Colonic mucosa (tissue), 4 donors: Measurements from ENCODE around the gene RNF217. TPM values are rescaled to one million over a fixed set of nuclear protein-coding genes. Genes with fewer than 3 reads are reported as not detected.

Source experiments
- DNase-seq: peaks from one replicate; pipeline ENCODE4 v3.0.0-alpha.2; 2020
- H3K27ac ChIP-seq: fragments of 200-600 bp; one replicate; pipeline ENCODE4 v1.8.0; 2021
- H3K27me3 ChIP-seq: fragments of 200-600 bp; one replicate; pipeline ENCODE4 v1.8.0; 2021
- H3K36me3 ChIP-seq: fragments of 200-600 bp; one replicate; pipeline ENCODE4 v1.8.0; 2021
- H3K4me1 ChIP-seq: fragments of 200-600 bp; one replicate; pipeline ENCODE4 v1.8.0; 2021; ENCODE audit warnings: mild to moderate bottlenecking
- H3K4me3 ChIP-seq: fragments of 200-600 bp; one replicate; pipeline ENCODE4 v1.8.0; 2021
- H3K9ac ChIP-seq, 2 donors: one replicate each; pipeline ENCODE4 v1.7.0; 2013; ENCODE audit warnings: control low read depth in 2 of 2, low read depth in 2 of 2, low read length in 2 of 2
- H3K9me3 ChIP-seq: fragments of 200-600 bp; one replicate; pipeline ENCODE4 v1.8.0; 2021
- CTCF ChIP-seq: fragments of 200-600 bp; IDR thresholded peaks from one replicate; pipeline ENCODE4 v1.8.0; 2022; ENCODE audit warnings: antibody characterized with exemption, mild to moderate bottlenecking
- intact Hi-C: fragments of 100-400 bp; cut with DNase I; formaldehyde crosslinking; loops from one replicate; pipeline ENCODE4 v1.14.1; 2022
- total RNA-seq, 2 donors: library from RNA; stranded (reverse); fragmentation: NEBNext Ultra II Directional in 1 of 2; extraction: Animal tissue kit (Norgen Biotek cat#: 25700) in 1 of 2; gene quantifications; one replicate each; pipeline ENCODE4 v1.2.1, GENCODE V29; 2021
- donor health status: healthy.
- donor health status: DM: no; HTN: no; CAD: no.
- donor health status: DM: no; HTN: no; CAD: no.

The RNF217 gene
- total RNA-seq, 2 donors from 2014 or later: 9.1 to 20.4 TPM

- Histone ChIP-seq H3K4me3 (no peak overlapping the region), H3K9me3 (no peaks in the 10 kb centered on the region), H3K4me1 (no peaks in the 10 kb centered on the region), H3K27me3 (no peaks in the 10 kb centered on the region), H3K9ac (no peak overlapping the region), H3K27ac (no peak overlapping the region), H3K36me3 (no peaks in the 10 kb centered on the region)
- intact Hi-C loops: no loop called here
- no peak for DNase-seq
- no peak for TF ChIP-seq CTCF
Observed at GRCh38 chr6:125140808-125141207, 178.6 kb downstream of the RNF217 start.

Other genes with a start within 250 kb of the RNF217 start
- 10 to 100 TPM; 15.5 to 16.9 TPM for gene TPD52L1, start 191.3 kb downstream of the RNF217 start, total RNA-seq